PC-9 (cell line): Measurements from ENCODE around the gene BHLHE41. TPM values are rescaled to one million over a fixed set of nuclear protein-coding genes. Genes with fewer than 3 reads are reported as not detected.

Experiments used
- BruUV-seq: library from RNA; stranded (reverse); fragments of 400-500 nt; replicated peaks from 2 replicates; lab custom pipeline; 2021; lab: Mats Ljungman, UMichigan
- CTCF ChIA-PET: fragments of 300-600 bp; sonication (Branson Sonifier 250); formaldehyde crosslinking; loops from one replicate; lab custom pipeline; 2022; ENCODE audit warnings: antibody characterized with exemption; lab: Charles Lee
- POLR2A ChIA-PET: fragments of 300-600 bp; sonication (Branson Sonifier 250); formaldehyde crosslinking; loops from one replicate; lab custom pipeline; 2022; ENCODE audit warnings: antibody characterized with exemption; ENCODE audit not compliant: unreplicated experiment; lab: Charles Lee
- DNase-seq, 2 experiments: peaks; one replicate each; pipeline versions ENCODE4 v3.0.0 to v3.0.0-alpha.2; 2015 to 2022; ENCODE audit warnings: mixed read lengths in 1 of 2
- H2AFZ ChIP-seq: fragments of 200-600 bp; sonication (generic); 2 replicates; pipeline ENCODE4 v1.8.1; 2017; ENCODE audit warnings: antibody characterized with exemption
- H3F3A ChIP-seq: fragments of 200-600 bp; sonication (generic); 2 replicates; pipeline ENCODE4 v1.8.1; 2017; ENCODE audit warnings: antibody characterized with exemption, mild to moderate bottlenecking, low read depth; ENCODE audit not compliant: insufficient read depth
- H3K27ac ChIP-seq: fragments of 200-600 bp; sonication (generic); 2 replicates; pipeline ENCODE4 v1.6.1; 2016; ENCODE audit warnings: mixed run types
- H3K27me3 ChIP-seq: fragments of 200-600 bp; sonication (generic); 2 replicates; pipeline ENCODE4 v1.6.1; 2016; ENCODE audit warnings: low read depth, mixed run types; ENCODE audit not compliant: insufficient read depth
- H3K36me3 ChIP-seq: fragments of 200-600 bp; sonication (generic); 2 replicates; pipeline ENCODE4 v1.6.1; 2016; ENCODE audit warnings: low read depth, mixed run types
- H3K4me1 ChIP-seq: fragments of 200-600 bp; sonication (generic); replicated peaks from 2 replicates; pipeline ENCODE4 v1.6.1; 2016; ENCODE audit warnings: mixed run types; ENCODE audit not compliant: insufficient read depth
- H3K4me2 ChIP-seq: fragments of 200-600 bp; sonication (generic); 2 replicates; pipeline ENCODE4 v1.6.1; 2017; ENCODE audit warnings: mixed run types
- H3K4me3 ChIP-seq: fragments of 200-600 bp; sonication (generic); 2 replicates; pipeline ENCODE4 v1.6.1; 2016; ENCODE audit warnings: mixed run types
- H3K79me2 ChIP-seq: fragments of 200-600 bp; sonication (generic); 2 replicates; pipeline ENCODE4 v1.6.1; 2017; ENCODE audit warnings: low read depth, mixed run types
- H3K9me2 ChIP-seq: fragments of 200-600 bp; sonication (generic); 2 replicates; pipeline ENCODE4 v1.8.1; 2017; ENCODE audit warnings: mild to moderate bottlenecking; ENCODE audit not compliant: insufficient read depth
- H3K9me3 ChIP-seq: fragments of 200-600 bp; sonication (generic); 2 replicates; pipeline ENCODE4 v1.8.1; 2016; ENCODE audit warnings: low read depth; ENCODE audit not compliant: insufficient read depth
- H4K20me1 ChIP-seq: fragments of 200-600 bp; sonication (generic); 2 replicates; pipeline ENCODE4 v1.8.1; 2017; ENCODE audit not compliant: insufficient read depth
- CTCF ChIP-seq: fragments of 200-600 bp; sonication (generic); conservative IDR thresholded peaks from 2 replicates; pipeline ENCODE4 v1.6.1; 2017; ENCODE audit warnings: mixed run types, antibody characterized with exemption, mild to moderate bottlenecking, moderate library complexity
- EZH2 ChIP-seq: fragments of 200-600 bp; sonication (generic); IDR thresholded peaks from 2 replicates; pipeline ENCODE4 v1.8.0; 2017; ENCODE audit warnings: antibody characterized with exemption, low read depth
- intact Hi-C: fragments of 100-400 bp; cut with micrococcal nuclease; formaldehyde crosslinking; loops from one replicate; pipeline ENCODE4 v1.10.0; 2022; ENCODE audit not compliant: unreplicated experiment
- total RNA-seq: library from RNA; stranded (reverse); gene quantifications from 2 replicates; pipeline ENCODE4 v1.2.3, GENCODE V29; 2021

BHLHE41 gene
- total RNA-seq, 1 experiment from 2014 or later, result 57.1 TPM

GRCh38 chr12:26131936-26132335 lies 7.1 kb upstream of the BHLHE41 start:
- intact Hi-C loops, result no loop called here
- Histone ChIP-seq H3K36me3 (no peaks in the 10 kb centered on the region), H3K79me2 (peaks cover 8% of the 10 kb centered on the region; the same call in 1 of the 2 replicates), H3K9me3 (no peaks in the 10 kb centered on the region; the same call in 1 of the 2 replicates), H4K20me1 (no peaks in the 10 kb centered on the region), H3K4me1 (peaks cover 56% of the 10 kb centered on the region), H3K4me2 (no peak overlapping the region), H3K27me3 (no peaks in the 10 kb centered on the region), H3K4me3 (no peak overlapping the region), H3F3A (peaks cover 40% of the 10 kb centered on the region), H3K27ac (no peak overlapping the region), H2AFZ (no peak overlapping the region), H3K9me2 (no peaks in the 10 kb centered on the region)
- ChIA-PET CTCF (interaction anchor here (1.4 kb wide), 1 partner anchor 13 kb away, joined by 3 read pairs; no protein-coding TSS in a partner anchor), POLR2A (interaction anchor here (0.7 kb wide), 1 partner anchor 18 kb away, joined by 3 read pairs; no protein-coding TSS in a partner anchor)
- no TSS peak for BruUV-seq
- no peak for DNase-seq
- TF ChIP-seq CTCF, result no peak

GRCh38 chr12:26130728-26131127 lies 5.9 kb upstream of the BHLHE41 start:
- ChIA-PET CTCF (no interaction called here), POLR2A (no interaction called here)
- DNase-seq, result no peak
- H3K4me1 ChIP-seq, result peaks cover 49% of the 10 kb centered on the region
- no peaks in the 10 kb centered on the region for H3K36me3 ChIP-seq
- no peak overlapping the region for H3K4me2 ChIP-seq
- H3K9me3 ChIP-seq, result no peaks in the 10 kb centered on the region; the same call in 1 of the 2 replicates
- no peak overlapping the region for H3K27ac ChIP-seq
- H4K20me1 ChIP-seq, result no peaks in the 10 kb centered on the region
- peaks cover 11% of the 10 kb centered on the region; the same call in 1 of the 2 replicates for H3K79me2 ChIP-seq
- H3K27me3 ChIP-seq, result no peaks in the 10 kb centered on the region
- H2AFZ ChIP-seq, result no peak overlapping the region
- TF ChIP-seq EZH2 (no peak), CTCF (no peak)
- intact Hi-C loops, result no loop called here
- H3K9me2 ChIP-seq, result no peaks in the 10 kb centered on the region
- H3K4me3 ChIP-seq, result no peak overlapping the region
- peaks cover 46% of the 10 kb centered on the region for H3F3A ChIP-seq
- no TSS peak for BruUV-seq

GRCh38 chr12:26128168-26128567 lies 3.3 kb upstream of the BHLHE41 start:
- no peaks in the 10 kb centered on the region for H3K9me2 ChIP-seq
- peaks cover 25% of the 10 kb centered on the region for H3K4me1 ChIP-seq
- no peaks in the 10 kb centered on the region; the same call in 1 of the 2 replicates for H3K36me3 ChIP-seq
- ChIA-PET CTCF (interaction anchor here (0.9 to 1.0 kb wide), 2 partner anchors 25 to 146 kb away, joined by 3 read pairs; no protein-coding TSS in a partner anchor), POLR2A (interaction anchor here (0.5 to 0.8 kb wide), 6 partner anchors 28 to 524 kb away, joined by 3 to 16 read pairs (median 6); no protein-coding TSS in a partner anchor)
- TF ChIP-seq CTCF (no peak), EZH2 (no peak)
- DNase-seq, result peak in 1 of 2 experiments; percentile 69
- no peaks in the 10 kb centered on the region for H3K27me3 ChIP-seq
- intact Hi-C loops, result no loop called here
- H3F3A ChIP-seq, result peaks cover 52% of the 10 kb centered on the region
- no peaks in the 10 kb centered on the region for H3K9me3 ChIP-seq
- peak overlapping the region; percentile 99 for H3K4me2 ChIP-seq
- no TSS peak for BruUV-seq
- no peaks in the 10 kb centered on the region for H4K20me1 ChIP-seq
- peak overlapping the region; percentile 97 for H3K27ac ChIP-seq
- no peak overlapping the region for H2AFZ ChIP-seq
- H3K79me2 ChIP-seq, result peaks cover 32% of the 10 kb centered on the region
- peak overlapping the region; percentile 87; the same call in 1 of the 2 replicates for H3K4me3 ChIP-seq
